Measurements from ENCODE around the gene PDE4A.
A peak's percentile ranks its signal among the peaks of the same experiment; 100 is the strongest.
"Not testable (repeated sequence)": the region's sequence is repeated elsewhere in the genome, so short reads cannot be mapped to it uniquely, and the experiment has no call there.

Gene PDE4A

GRCh38 chr19:10420444-10421239 lies at the start of gene PDE4A:
Gene PDE4A (plus strand): TSS chr19:10420538. CDS start chr19:10420765, 227 bp downstream.
- DNase-seq (ENCODE audit: low read depth, low spot score), result no peak
- in situ Hi-C loops (cut with HindIII; ENCODE audit: low sequenced_read_pairs), result no loop called here
- peak; percentile 53 for TF ChIP-seq CTCF (IDR thresholded peaks at IDR 0.05; ENCODE audit: low read depth, low read length)
- peak within 1 kb of the TSS; percentile 42 for H3K4me3 ChIP-seq (ENCODE audit: low read depth, low read length)

- DNase-seq (ENCODE audit: low read depth, low spot score), result no peak
- in situ Hi-C loops (cut with HindIII; ENCODE audit: low sequenced_read_pairs), result no loop called here
- no peak overlapping the region for H3K4me3 ChIP-seq (ENCODE audit: low read depth, low read length)
- no peak for TF ChIP-seq CTCF (IDR thresholded peaks at IDR 0.05; ENCODE audit: low read depth, low read length)
Measured at GRCh38 chr19:10372690-10373089, 47.6 kb upstream of the PDE4A start.

- no peak overlapping the region for H3K4me3 ChIP-seq (ENCODE audit: low read depth, low read length)
- no peak for DNase-seq (ENCODE audit: low read depth, low spot score)
- no peak for TF ChIP-seq CTCF (IDR thresholded peaks at IDR 0.05; ENCODE audit: low read depth, low read length)
- in situ Hi-C loops (cut with HindIII; ENCODE audit: low sequenced_read_pairs), result no loop called here
Measured at GRCh38 chr19:10374931-10375330, 45.4 kb upstream of the PDE4A start.

- DNase-seq (ENCODE audit: low read depth, low spot score); H3K4me3 ChIP-seq (ENCODE audit: low read depth, low read length); in situ Hi-C loops (cut with HindIII; ENCODE audit: low sequenced_read_pairs): not testable (repeated sequence)
Measured at GRCh38 chr19:10377140-10377640, 43.1 kb upstream of the PDE4A start.

GRCh38 chr19:10378124-10378523 lies 42.2 kb upstream of the PDE4A start:
- in situ Hi-C loops (cut with HindIII; ENCODE audit: low sequenced_read_pairs), result no loop called here
- no peak for TF ChIP-seq CTCF (IDR thresholded peaks at IDR 0.05; ENCODE audit: low read depth, low read length)
- DNase-seq (ENCODE audit: low read depth, low spot score), result no peak
- H3K4me3 ChIP-seq (ENCODE audit: low read depth, low read length), result no peak overlapping the region

- TF ChIP-seq CTCF (IDR thresholded peaks at IDR 0.05; ENCODE audit: low read depth, low read length), result no peak
- in situ Hi-C loops (cut with HindIII; ENCODE audit: low sequenced_read_pairs), result no loop called here
- peak overlapping the region; percentile 89 for H3K4me3 ChIP-seq (ENCODE audit: low read depth, low read length)
- DNase-seq (ENCODE audit: low read depth, low spot score), result peak; percentile 12
Measured at GRCh38 chr19:10379880-10380312, 40.4 kb upstream of the PDE4A start.
